Hepatocyte (in vitro differentiated cells): ENCODE data around the gene NTRK3.

Source experiments
- CTCF ChIP-seq: fragments of 200-600 bp; sonication (generic); IDR thresholded peaks from 2 replicates; pipeline ENCODE4 v1.5.1; 2016; ENCODE audit warnings: antibody characterized with exemption, mild to moderate bottlenecking; ENCODE audit not compliant: poor library complexity
- EZH2 ChIP-seq: fragments of 200-600 bp; sonication (generic); IDR thresholded peaks from 2 replicates; pipeline ENCODE4 v1.6.1; 2016; ENCODE audit warnings: antibody characterized with exemption, mild to moderate bottlenecking, borderline replicate concordance
- EZH2phosphoT487 ChIP-seq: fragments of 200-600 bp; sonication (generic); IDR thresholded peaks from one replicate; pipeline ENCODE4 v1.6.1; 2018; ENCODE audit warnings: antibody characterized with exemption, mild to moderate bottlenecking, low read depth, moderate library complexity; ENCODE audit not compliant: unreplicated experiment, severe bottlenecking

- TF ChIP-seq CTCF (no peak), EZH2phosphoT487 (no peak), EZH2 (no peak)
Measured at GRCh38 chr15:87949151-87949574, 307.4 kb downstream of the NTRK3 start.
